ENCODE data around the gene KRT83.

The KRT83 gene

DNA sequence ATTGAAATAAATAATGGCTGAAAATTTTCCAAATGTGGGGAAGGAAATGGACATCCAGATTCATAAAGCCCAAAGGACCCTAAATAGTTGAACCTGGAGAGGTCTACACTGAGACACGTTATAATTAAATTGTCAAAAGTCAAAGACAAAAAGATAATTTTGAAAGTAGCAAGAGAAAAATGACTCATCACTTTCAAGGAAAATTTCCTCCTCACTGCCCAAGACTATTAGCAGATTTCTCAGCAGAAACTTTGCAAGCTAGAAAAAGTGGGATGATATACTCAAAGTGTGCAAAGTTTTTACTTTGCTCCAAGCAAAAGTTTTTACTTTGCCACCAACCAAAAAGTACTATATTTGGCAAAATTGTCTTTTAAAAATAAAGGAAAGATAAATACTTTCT, 15.9 kb upstream of the KRT83 start:
- Histone ChIP-seq H3K9ac (ENCODE audit: low read depth, low read length, poor library complexity, severe bottlenecking) (no peak overlapping the region), H3F3A (ENCODE audit: low read depth) (no peaks in the 10 kb centered on the region), H2AFZ (ENCODE audit: low read length) (no peak overlapping the region), H3K79me2 (ENCODE audit: insufficient read depth, low read length) (no peaks in the 10 kb centered on the region), H3K9me2 (replicated peaks; ENCODE audit: low read depth, low read length) (no peaks in the 10 kb centered on the region), H3K36me3 (ENCODE audit: insufficient read depth, low read length) (no peaks in the 10 kb centered on the region), H4K20me1 (ENCODE audit: insufficient read depth, low read length, poor library complexity, severe bottlenecking) (no peaks in the 10 kb centered on the region), H3K4me1 (ENCODE audit: insufficient read depth, low read length, poor library complexity, severe bottlenecking) (no peaks in the 10 kb centered on the region), H3K27me3 (ENCODE audit: insufficient read depth, low read length, poor library complexity, severe bottlenecking) (no peaks in the 10 kb centered on the region), H3K4me3 (ENCODE audit: low read length, poor library complexity, severe bottlenecking) (no peak overlapping the region), H3K4me2 (ENCODE audit: low read depth, low read length, poor library complexity, severe bottlenecking) (no peak overlapping the region), H3K9me3 (ENCODE audit: insufficient read depth, low read depth, low read length) (no peaks in the 10 kb centered on the region)
- TF ChIP-seq, protein P1, sequence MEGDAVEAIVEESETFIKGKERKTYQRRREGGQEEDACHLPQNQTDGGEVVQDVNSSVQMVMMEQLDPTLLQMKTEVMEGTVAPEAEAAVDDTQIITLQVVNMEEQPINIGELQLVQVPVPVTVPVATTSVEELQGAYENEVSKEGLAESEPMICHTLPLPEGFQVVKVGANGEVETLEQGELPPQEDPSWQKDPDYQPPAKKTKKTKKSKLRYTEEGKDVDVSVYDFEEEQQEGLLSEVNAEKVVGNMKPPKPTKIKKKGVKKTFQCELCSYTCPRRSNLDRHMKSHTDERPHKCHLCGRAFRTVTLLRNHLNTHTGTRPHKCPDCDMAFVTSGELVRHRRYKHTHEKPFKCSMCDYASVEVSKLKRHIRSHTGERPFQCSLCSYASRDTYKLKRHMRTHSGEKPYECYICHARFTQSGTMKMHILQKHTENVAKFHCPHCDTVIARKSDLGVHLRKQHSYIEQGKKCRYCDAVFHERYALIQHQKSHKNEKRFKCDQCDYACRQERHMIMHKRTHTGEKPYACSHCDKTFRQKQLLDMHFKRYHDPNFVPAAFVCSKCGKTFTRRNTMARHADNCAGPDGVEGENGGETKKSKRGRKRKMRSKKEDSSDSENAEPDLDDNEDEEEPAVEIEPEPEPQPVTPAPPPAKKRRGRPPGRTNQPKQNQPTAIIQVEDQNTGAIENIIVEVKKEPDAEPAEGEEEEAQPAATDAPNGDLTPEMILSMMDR (conservative IDR thresholded peaks at IDR 0.05; ENCODE audit: low read length) = no peak

- TF ChIP-seq, protein P1 (conservative IDR thresholded peaks at IDR 0.05; ENCODE audit: low read length) = no peak
- TF ChIP-seq EZH2phosphoT487 (IDR thresholded peaks at IDR 0.05; ENCODE audit: borderline replicate concordance) = no peak
Observed at GRCh38 chr12:52336641-52337040, 15.4 kb upstream of the KRT83 start.

DNA sequence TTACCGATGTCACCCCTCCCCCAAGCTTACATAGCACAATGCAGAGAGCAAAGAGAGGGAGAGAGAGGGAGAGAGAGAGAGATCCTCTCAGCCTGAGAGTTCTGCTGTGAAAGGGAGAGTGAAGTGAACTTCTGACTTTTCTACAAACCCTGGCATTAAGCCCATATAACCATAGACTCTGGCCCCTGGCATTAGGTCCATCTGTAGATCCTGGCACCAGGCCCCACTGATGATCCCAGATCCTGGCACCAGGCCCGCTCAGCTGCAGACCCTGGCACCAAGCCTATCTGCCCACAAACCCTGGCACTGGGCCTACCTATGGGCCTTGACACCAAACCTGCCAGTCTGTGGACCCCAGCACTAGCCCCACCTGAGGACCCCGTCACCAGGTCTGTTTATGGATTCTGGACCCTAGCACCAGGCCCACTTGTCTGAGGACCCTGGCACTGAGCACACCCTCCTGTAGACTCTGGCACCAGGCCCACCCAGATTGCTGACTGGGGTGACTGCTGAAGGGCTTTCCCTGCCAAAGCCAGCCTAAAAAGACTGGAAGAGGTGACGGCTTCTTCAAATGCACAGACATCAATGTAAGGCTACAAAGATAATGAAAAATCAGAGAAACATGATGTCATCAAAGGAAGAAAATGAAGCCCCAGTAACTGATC, 14.5 kb upstream of the KRT83 start:
- Histone ChIP-seq H3K79me2 (ENCODE audit: insufficient read depth, low read length) (no peaks in the 10 kb centered on the region), H4K20me1 (ENCODE audit: insufficient read depth, low read length, poor library complexity, severe bottlenecking) (no peaks in the 10 kb centered on the region), H3K9ac (ENCODE audit: low read depth, low read length, poor library complexity, severe bottlenecking) (no peak overlapping the region), H3K4me2 (ENCODE audit: low read depth, low read length, poor library complexity, severe bottlenecking) (no peak overlapping the region), H2AFZ (ENCODE audit: low read length) (no peak overlapping the region), H3F3A (ENCODE audit: low read depth) (no peaks in the 10 kb centered on the region), H3K4me3 (ENCODE audit: low read length, poor library complexity, severe bottlenecking) (no peak overlapping the region), H3K4me1 (ENCODE audit: insufficient read depth, low read length, poor library complexity, severe bottlenecking) (no peaks in the 10 kb centered on the region), H3K9me3 (ENCODE audit: insufficient read depth, low read depth, low read length) (no peaks in the 10 kb centered on the region), H3K9me2 (replicated peaks; ENCODE audit: low read depth, low read length) (no peaks in the 10 kb centered on the region), H3K36me3 (ENCODE audit: insufficient read depth, low read length) (no peaks in the 10 kb centered on the region), H3K27me3 (ENCODE audit: insufficient read depth, low read length, poor library complexity, severe bottlenecking) (no peaks in the 10 kb centered on the region)
- TF ChIP-seq EZH2phosphoT487 (IDR thresholded peaks at IDR 0.05; ENCODE audit: borderline replicate concordance) = no peak
- TF ChIP-seq, protein P1 (conservative IDR thresholded peaks at IDR 0.05; ENCODE audit: low read length) = no peak

More at GRCh38 chr12:52336641-52337040, 15.4 kb upstream of the KRT83 start:
- no peaks in the 10 kb centered on the region for H3K27me3 ChIP-seq (ENCODE audit: insufficient read depth, low read length, poor library complexity, severe bottlenecking)
- no peaks in the 10 kb centered on the region for H4K20me1 ChIP-seq (ENCODE audit: insufficient read depth, low read length, poor library complexity, severe bottlenecking)
- H3K4me1 ChIP-seq (ENCODE audit: insufficient read depth, low read length, poor library complexity, severe bottlenecking) = no peaks in the 10 kb centered on the region
- no peak overlapping the region for H2AFZ ChIP-seq (ENCODE audit: low read length)
- H3K4me2 ChIP-seq (ENCODE audit: low read depth, low read length, poor library complexity, severe bottlenecking) = no peak overlapping the region
- no peaks in the 10 kb centered on the region for H3F3A ChIP-seq (ENCODE audit: low read depth)
- H3K79me2 ChIP-seq (ENCODE audit: insufficient read depth, low read length) = no peaks in the 10 kb centered on the region
- no peaks in the 10 kb centered on the region for H3K9me2 ChIP-seq (replicated peaks; ENCODE audit: low read depth, low read length)
- H3K4me3 ChIP-seq (ENCODE audit: low read length, poor library complexity, severe bottlenecking) = no peak overlapping the region
- no peak overlapping the region for H3K9ac ChIP-seq (ENCODE audit: low read depth, low read length, poor library complexity, severe bottlenecking)
- no peaks in the 10 kb centered on the region for H3K9me3 ChIP-seq (ENCODE audit: insufficient read depth, low read depth, low read length)
- no peaks in the 10 kb centered on the region for H3K36me3 ChIP-seq (ENCODE audit: insufficient read depth, low read length)

Data from Loucy (cell line).